H1 (cell line): Measurements from ENCODE around the gene SH2D5.

Source experiments
- CTCF ChIP-seq, 3 experiments: IDR thresholded peaks; 1 replicate in 2 of 3; 2 replicates in 1 of 3; pipeline versions ENCODE4 v1.5.1 to v1.6.1; 2011; ENCODE audit warnings: low read length in 3 of 3, mild to moderate bottlenecking in 3 of 3, inconsistent platforms in 2 of 3, low read depth in 1 of 3, moderate library complexity in 1 of 3; ENCODE audit not compliant: insufficient read depth in 1 of 3; ENCODE audit errors: control extremely low read depth in 1 of 3
- RAD21 ChIP-seq, 2 experiments: IDR thresholded peaks in 1 of 2; conservative IDR thresholded peaks in 1 of 2; 2 replicates each; pipeline ENCODE4 v1.6.1; 2011; ENCODE audit warnings: low read depth in 2 of 2, low read length in 2 of 2, improper control_type of control experiment in 1 of 2, inconsistent platforms in 1 of 2, mild to moderate bottlenecking in 1 of 2, moderate library complexity in 1 of 2
- RFX5 ChIP-seq: IDR thresholded peaks from 2 replicates; pipeline ENCODE4 v1.6.1; 2011; ENCODE audit warnings: low read depth, low read length, improper control_type of control experiment, borderline replicate concordance
- SP2 ChIP-seq: IDR thresholded peaks from 2 replicates; pipeline ENCODE4 v1.6.1; 2012; ENCODE audit warnings: mild to moderate bottlenecking, low read length, inconsistent platforms

GRCh38 chr1:20711285-20712214 is 21.0 kb downstream of the SH2D5 start:
- peak in 2 of 3 experiments; percentile 29 to 52; a peak in 3 of 4 replicates for TF ChIP-seq CTCF (IDR thresholded peaks at IDR 0.05; ENCODE audit: control extremely low read depth in 1 of 3, insufficient read depth in 1 of 3, low read depth in 1 of 3, low read length in 3 of 3)
- TF ChIP-seq RFX5 = no peak
- no peak for TF ChIP-seq SP2
- TF ChIP-seq RAD21 (IDR thresholded peaks at IDR 0.05 in 1 of 2, conservative IDR thresholded peaks at IDR 0.05 in 1 of 2; ENCODE audit: low read depth in 2 of 2, low read length in 2 of 2) = no peak
